Stimulated activated CD4-positive, alpha-beta T cell treated with anti-CD3 and anti-CD28 coated beads, Interleukin-1b, Interleukin-23, amount 100 ng/mL, for 1 hour (primary cell): ENCODE results near the gene ELOVL3.
"Not testable (repeated sequence)": the region's sequence is repeated elsewhere in the genome, so short reads cannot be mapped to it uniquely, and the experiment has no call there.

Source experiments
- DNase-seq, 2 donors: peaks; one replicate each; pipeline ENCODE4 v3.0.0-alpha.2; 2020; ENCODE audit warnings: low read depth in 2 of 2

ELOVL3 gene

GRCh38 chr10:102252508-102252907, 26.4 kb downstream of the ELOVL3 start:
- DNase-seq: not testable (repeated sequence)

- DNase-seq: no peak
These were observed 28.3 kb downstream of the ELOVL3 start for GRCh38 chr10:102254426-102254825.

GRCh38 chr10:102255404-102255803, 29.3 kb downstream of the ELOVL3 start:
- no peak for DNase-seq

- DNase-seq: no peak
These were observed 35.1 kb downstream of the ELOVL3 start for GRCh38 chr10:102261196-102261595.

GRCh38 chr10:102261842-102262241, 35.7 kb downstream of the ELOVL3 start:
- no peak for DNase-seq

GRCh38 chr10:102262744-102263370, 36.8 kb downstream of the ELOVL3 start:
- DNase-seq: no peak

- no peak for DNase-seq
These were observed 38.3 kb downstream of the ELOVL3 start for GRCh38 chr10:102264371-102264770.

- DNase-seq: no peak
These were observed 40.6 kb downstream of the ELOVL3 start for GRCh38 chr10:102266670-102267069.

- no peak for DNase-seq
These were observed 41.6 kb downstream of the ELOVL3 start for GRCh38 chr10:102267748-102268147.

- no peak for DNase-seq
These were observed 42.3 kb downstream of the ELOVL3 start for GRCh38 chr10:102268375-102268888.

- DNase-seq: no peak
These were observed 42.9 kb downstream of the ELOVL3 start for GRCh38 chr10:102269017-102269416.

- DNase-seq: no peak
These were observed 48.0 kb downstream of the ELOVL3 start for GRCh38 chr10:102274062-102274461.

GRCh38 chr10:102275343-102275742, 49.2 kb downstream of the ELOVL3 start:
- no peak for DNase-seq

GRCh38 chr10:102279104-102279503, 53.0 kb downstream of the ELOVL3 start:
- DNase-seq: no peak
